IPS DF 6.9 (cell line): ENCODE results near the gene FGD2.

Experiments
- DNase-seq: peaks from one replicate; pipeline ENCODE4 v3.0.0-alpha.2; 2013; ENCODE audit warnings: low read depth, low spot score
- H3K27ac ChIP-seq: one replicate; pipeline ENCODE4 v1.5.1; 2013; ENCODE audit warnings: low read length, control low read depth
- H3K27me3 ChIP-seq: 2 replicates; pipeline ENCODE4 v1.6.1; 2013; ENCODE audit warnings: mild to moderate bottlenecking, low read length; ENCODE audit not compliant: control insufficient read depth, insufficient read depth
- H3K36me3 ChIP-seq: 2 replicates; pipeline ENCODE4 v1.6.1; 2013; ENCODE audit warnings: low read length; ENCODE audit not compliant: control insufficient read depth, insufficient read depth
- H3K4me1 ChIP-seq: 2 replicates; pipeline ENCODE4 v1.6.1; 2013; ENCODE audit warnings: low read length; ENCODE audit not compliant: control insufficient read depth, insufficient read depth
- H3K4me3 ChIP-seq: 2 replicates; pipeline ENCODE4 v1.5.1; 2013; ENCODE audit warnings: mild to moderate bottlenecking, low read length
- H3K9me3 ChIP-seq: 2 replicates; pipeline ENCODE4 v1.6.1; 2013; ENCODE audit warnings: low read length, inconsistent platforms; ENCODE audit not compliant: control insufficient read depth, insufficient read depth
- WGBS: extraction: QIAGEN DNeasy Blood & Tissue Kit; methylation state at CpG from one replicate; pipeline ENCODE4 v1.1.7; 2013; ENCODE audit warnings: mixed read lengths, missing lambda C conversion rate; ENCODE audit not compliant: insufficient read length, insufficient coverage; 5-methylcytosine and 5-hydroxymethylcytosine counted together

The FGD2 gene

GRCh38 chr6:36963451-36964290, 41.8 kb upstream of the FGD2 start:
- Histone ChIP-seq H3K27ac (no peak overlapping the region), H3K9me3 (no peaks in the 10 kb centered on the region), H3K4me1 (peaks cover 4% of the 10 kb centered on the region), H3K36me3 (peaks cover 10% of the 10 kb centered on the region), H3K27me3 (no peaks in the 10 kb centered on the region), H3K4me3 (no peak overlapping the region)
- no CpG with 5 or more reads among the region's 11 CpGs for WGBS
- no peak for DNase-seq

- Histone ChIP-seq H3K4me3 (no peak overlapping the region), H3K9me3 (no peaks in the 10 kb centered on the region), H3K27me3 (no peaks in the 10 kb centered on the region), H3K36me3 (peaks cover 16% of the 10 kb centered on the region), H3K27ac (no peak overlapping the region), H3K4me1 (peaks cover 4% of the 10 kb centered on the region)
- no CpG with 5 or more reads among the region's 6 CpGs for WGBS
- no peak for DNase-seq
Observed at GRCh38 chr6:36964349-36964748, 41.1 kb upstream of the FGD2 start.

DNA sequence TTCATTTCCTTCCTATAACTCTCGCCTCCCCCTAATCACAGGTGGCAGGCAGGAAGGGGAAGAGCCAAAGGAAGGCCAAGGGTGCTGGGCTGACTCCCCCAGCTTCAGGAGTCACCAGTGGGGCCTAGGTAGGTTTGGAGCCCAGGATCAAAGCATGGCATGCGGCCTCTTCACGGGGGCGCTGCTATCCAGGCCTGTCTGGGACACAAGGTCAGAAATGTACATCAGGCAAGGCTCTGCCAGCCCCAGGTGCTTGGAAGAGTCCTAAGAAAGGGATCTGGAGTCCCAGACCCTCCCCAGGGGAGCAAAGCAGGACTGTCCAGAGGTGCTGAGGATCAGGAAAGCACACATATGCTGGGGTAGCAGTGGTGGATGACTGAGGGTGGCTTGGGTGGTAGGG, 40.5 kb upstream of the FGD2 start:
- no peaks in the 10 kb centered on the region for H3K27me3 ChIP-seq
- no CpG with 5 or more reads among the region's 4 CpGs for WGBS
- no peak overlapping the region for H3K4me3 ChIP-seq
- H3K9me3 ChIP-seq = no peaks in the 10 kb centered on the region
- no peak overlapping the region for H3K27ac ChIP-seq
- no peak for DNase-seq
- H3K36me3 ChIP-seq = peaks cover 21% of the 10 kb centered on the region
- H3K4me1 ChIP-seq = peaks cover 4% of the 10 kb centered on the region

DNA sequence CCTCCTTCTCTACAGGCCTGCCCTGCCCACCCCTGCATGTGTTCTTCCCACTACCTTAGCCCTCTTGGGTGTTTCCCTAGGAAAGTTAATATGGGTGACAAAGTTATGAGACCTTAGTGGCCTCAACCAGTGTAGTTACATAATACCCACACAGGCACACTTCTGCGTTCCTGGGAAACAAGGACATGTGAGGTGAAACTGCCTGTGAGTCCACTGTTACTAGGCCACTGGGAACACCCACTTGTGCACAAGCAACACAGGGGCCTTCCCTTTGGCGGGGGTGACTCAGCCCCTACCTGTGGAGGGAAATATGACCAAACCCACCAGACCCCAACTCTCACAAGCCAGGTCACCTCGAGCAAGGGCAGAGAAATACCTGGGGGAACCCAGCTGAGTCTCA, 38.2 kb upstream of the FGD2 start:
- peaks cover 4% of the 10 kb centered on the region; the same call in 1 of the 2 replicates for H3K4me1 ChIP-seq
- no CpG with 5 or more reads among the region's 3 CpGs for WGBS
- H3K36me3 ChIP-seq = peaks cover 43% of the 10 kb centered on the region
- no peaks in the 10 kb centered on the region for H3K9me3 ChIP-seq
- DNase-seq = no peak
- no peak overlapping the region for H3K4me3 ChIP-seq
- no peaks in the 10 kb centered on the region for H3K27me3 ChIP-seq
- H3K27ac ChIP-seq = no peak overlapping the region

- no CpG with 5 or more reads among the region's 4 CpGs for WGBS
- no peak for DNase-seq
- Histone ChIP-seq H3K27ac (no peak overlapping the region), H3K9me3 (no peaks in the 10 kb centered on the region), H3K4me1 (peaks cover 4% of the 10 kb centered on the region; the same call in 1 of the 2 replicates), H3K27me3 (no peaks in the 10 kb centered on the region), H3K4me3 (no peak overlapping the region), H3K36me3 (peaks cover 46% of the 10 kb centered on the region)
Observed at GRCh38 chr6:36967757-36968156, 37.7 kb upstream of the FGD2 start.

GRCh38 chr6:36968266-36968977, 37.0 kb upstream of the FGD2 start:
- no CpG with 5 or more reads among the region's 16 CpGs for WGBS
- H3K27me3 ChIP-seq = no peaks in the 10 kb centered on the region
- no peak overlapping the region for H3K4me3 ChIP-seq
- H3K27ac ChIP-seq = no peak overlapping the region
- H3K4me1 ChIP-seq = peaks cover 3% of the 10 kb centered on the region; the same call in 1 of the 2 replicates
- H3K9me3 ChIP-seq = no peaks in the 10 kb centered on the region
- DNase-seq = no peak
- H3K36me3 ChIP-seq = peaks cover 49% of the 10 kb centered on the region

DNA sequence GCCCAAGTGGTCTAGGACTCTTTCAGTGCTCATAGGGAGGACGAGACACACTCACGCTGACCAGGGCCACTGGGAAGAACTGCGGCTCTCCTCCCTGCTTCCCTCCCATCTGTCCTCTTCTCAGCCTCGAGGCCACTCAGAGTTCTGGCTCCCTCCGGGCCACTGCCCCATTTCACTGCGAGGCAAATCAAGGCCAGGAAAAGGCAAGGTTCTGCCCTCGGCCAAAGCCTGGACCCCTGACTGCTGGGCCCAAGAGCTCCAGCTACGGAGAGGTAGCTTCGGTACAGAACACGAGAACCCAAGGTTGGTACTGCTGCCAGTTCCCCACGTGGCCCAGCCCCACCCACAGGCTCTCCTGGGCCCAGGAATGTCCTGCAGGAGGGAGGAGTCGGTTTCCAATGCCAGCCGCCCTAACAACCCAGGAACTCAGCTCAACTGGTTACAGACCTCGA, 36.2 kb upstream of the FGD2 start:
- Histone ChIP-seq H3K27me3 (no peaks in the 10 kb centered on the region), H3K4me1 (no peaks in the 10 kb centered on the region), H3K27ac (no peak overlapping the region), H3K4me3 (no peak overlapping the region), H3K36me3 (peaks cover 54% of the 10 kb centered on the region), H3K9me3 (no peaks in the 10 kb centered on the region)
- DNase-seq = no peak
- no CpG with 5 or more reads among the region's 14 CpGs for WGBS

GRCh38 chr6:36969988-36970891, 35.2 kb upstream of the FGD2 start:
- Histone ChIP-seq H3K27ac (no peak overlapping the region), H3K27me3 (no peaks in the 10 kb centered on the region), H3K9me3 (no peaks in the 10 kb centered on the region), H3K4me3 (no peak overlapping the region), H3K36me3 (peaks cover 56% of the 10 kb centered on the region), H3K4me1 (no peaks in the 10 kb centered on the region)
- DNase-seq = no peak
- no CpG with 5 or more reads among the region's 17 CpGs for WGBS

GRCh38 chr6:36970892-36971842, 34.3 kb upstream of the FGD2 start:
- Histone ChIP-seq H3K9me3 (no peaks in the 10 kb centered on the region), H3K4me3 (no peak overlapping the region), H3K27ac (no peak overlapping the region), H3K4me1 (no peaks in the 10 kb centered on the region), H3K27me3 (no peaks in the 10 kb centered on the region), H3K36me3 (peaks cover 63% of the 10 kb centered on the region)
- no CpG with 5 or more reads among the region's 17 CpGs for WGBS
- no peak for DNase-seq
